ENCODE data around the gene DGKD.
"Not testable (repeated sequence)": the region's sequence is repeated elsewhere in the genome, so short reads cannot be mapped to it uniquely, and the experiment has no call there.

DGKD gene

DNA sequence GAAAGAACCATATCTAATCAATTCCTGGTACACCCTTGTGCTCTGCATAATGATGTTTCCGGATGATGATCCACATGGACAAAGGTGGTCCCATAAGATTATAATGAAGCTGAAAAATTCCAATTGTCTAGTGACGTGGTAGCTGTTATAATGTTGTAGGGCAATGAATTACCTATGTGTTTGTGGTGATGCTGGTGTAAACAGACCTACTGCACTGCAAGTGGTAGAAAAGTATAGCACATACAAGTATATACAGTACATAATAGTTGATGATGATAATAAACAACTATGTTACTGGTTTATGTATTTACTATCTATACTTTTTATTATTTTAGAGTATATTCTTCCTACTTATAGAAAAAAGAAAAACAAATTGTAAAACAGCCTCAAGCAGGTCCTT lies 8.4 kb downstream of the DGKD start:
- no peak for DNase-seq

DNA sequence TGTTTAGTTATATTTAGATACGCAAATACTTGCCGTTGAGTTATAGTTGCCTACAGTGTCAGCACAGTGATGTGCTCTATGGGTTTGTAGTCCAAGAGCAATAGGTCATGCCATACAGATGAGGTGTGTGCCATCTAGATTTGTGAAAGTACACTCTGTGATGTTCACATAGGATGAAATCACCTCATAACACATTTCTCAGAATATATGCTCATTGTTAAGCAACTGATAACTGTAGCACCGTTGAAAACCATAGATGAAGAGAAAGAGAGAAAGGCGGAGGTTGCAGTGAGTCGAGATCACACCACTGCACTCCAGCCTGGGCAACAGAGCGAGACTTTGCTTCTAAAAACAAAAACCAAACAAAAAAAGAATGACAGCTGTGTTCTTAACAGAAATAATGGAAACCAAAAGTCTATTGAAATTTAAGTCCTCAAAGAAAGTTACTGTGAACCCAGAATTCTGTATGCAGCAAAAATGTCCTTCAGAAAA lies 9.5 kb downstream of the DGKD start:
- no peak for DNase-seq

GRCh38 chr2:233365861-233366520 lies 11.7 kb downstream of the DGKD start:
- no peak for DNase-seq

GRCh38 chr2:233367586-233367985 lies 13.3 kb downstream of the DGKD start:
- no peak for DNase-seq

GRCh38 chr2:233368756-233369155 lies 14.5 kb downstream of the DGKD start:
- no peak for DNase-seq

GRCh38 chr2:233369462-233369861 lies 15.2 kb downstream of the DGKD start:
- DNase-seq, result no peak

GRCh38 chr2:233369897-233370685 lies 15.8 kb downstream of the DGKD start:
- DNase-seq, result no peak

DNA sequence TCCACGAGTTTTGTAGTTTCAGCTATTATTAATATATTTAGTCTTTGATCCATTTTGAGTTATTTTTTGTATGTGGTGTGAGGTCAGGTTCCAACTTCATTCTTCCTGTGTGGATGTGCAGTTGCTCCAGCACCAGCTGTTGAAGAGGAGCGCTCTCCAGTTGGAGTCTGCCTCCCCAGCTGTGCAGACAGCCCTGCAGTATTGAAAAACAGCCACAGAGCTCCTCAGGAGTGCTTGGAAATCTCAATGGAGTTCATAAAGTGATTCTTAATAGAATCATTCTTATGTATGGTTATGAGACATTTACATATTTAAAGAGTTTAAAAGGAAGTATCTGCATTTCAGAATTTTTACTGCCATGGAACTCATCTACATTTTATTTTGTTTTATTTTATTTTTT lies 17.3 kb downstream of the DGKD start:
- DNase-seq, result no peak

DNA sequence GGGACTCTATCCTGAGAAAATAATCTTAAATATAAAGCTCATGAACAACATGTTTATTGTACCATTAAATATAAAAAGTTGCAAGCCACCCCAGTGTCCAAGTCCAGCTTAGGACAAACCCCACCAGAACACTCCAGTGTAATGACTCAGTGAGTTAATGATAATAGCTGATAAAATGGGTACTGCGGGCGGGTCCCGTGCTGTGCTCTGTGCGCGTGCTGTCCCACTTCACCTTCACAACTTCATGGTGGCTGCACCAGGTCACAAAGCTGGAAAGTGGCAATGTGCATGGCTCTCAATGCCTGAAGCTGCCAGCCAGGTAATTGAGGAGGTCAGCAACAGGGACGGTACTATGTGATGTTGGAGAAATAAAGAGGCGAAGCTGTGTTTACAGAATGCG lies 18.6 kb downstream of the DGKD start:
- no peak for DNase-seq

GRCh38 chr2:233373316-233373715 lies 19.0 kb downstream of the DGKD start:
- DNase-seq, result no peak

GRCh38 chr2:233374776-233375175 lies 20.5 kb downstream of the DGKD start:
- DNase-seq, result not testable (repeated sequence)

- DNase-seq, result no peak
Observed at GRCh38 chr2:233375490-233376314, 21.4 kb downstream of the DGKD start.

- no peak for DNase-seq
Observed at GRCh38 chr2:233379034-233379433, 24.7 kb downstream of the DGKD start.

- DNase-seq, result no peak
Observed at GRCh38 chr2:233379441-233379840, 25.1 kb downstream of the DGKD start.

DNA sequence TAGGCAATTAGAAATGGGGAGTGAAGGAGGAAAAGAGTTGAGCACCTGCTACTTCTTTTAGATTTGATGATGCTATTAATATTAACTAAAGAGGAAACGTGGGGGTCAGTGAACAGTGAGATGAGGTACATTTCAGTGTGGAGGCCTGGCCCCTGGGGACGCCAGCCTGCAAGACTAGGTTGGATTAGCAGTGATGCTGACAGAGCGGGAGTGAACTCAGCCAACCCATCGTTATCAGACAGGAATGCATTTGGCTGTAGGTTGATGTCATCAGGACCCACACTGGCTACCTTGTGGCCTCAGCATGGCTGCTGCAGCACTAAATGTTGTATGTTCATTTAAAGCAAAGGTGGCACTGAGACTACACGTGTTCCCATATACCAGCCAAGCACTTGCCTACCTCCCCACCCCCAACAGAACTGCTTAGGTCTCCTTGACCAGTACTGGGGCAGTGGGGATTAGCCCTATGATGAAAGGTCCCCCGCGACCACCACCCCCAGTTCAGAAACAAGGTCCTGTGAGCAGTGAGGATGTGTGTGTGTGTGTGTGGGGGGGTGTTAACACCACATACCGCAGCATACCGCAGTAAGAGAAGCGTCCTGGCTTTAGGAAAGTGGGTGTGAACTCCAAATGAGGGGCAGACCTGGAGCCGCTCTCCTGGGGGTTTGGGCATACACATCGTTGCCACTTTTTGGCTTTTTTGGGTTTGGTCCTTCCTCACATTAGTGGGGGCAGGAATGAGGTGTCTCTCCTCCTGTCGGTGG lies 26.0 kb downstream of the DGKD start:
- no peak for DNase-seq

GRCh38 chr2:233380995-233381637 lies 26.8 kb downstream of the DGKD start:
- no peak for DNase-seq

- DNase-seq, result no peak
Observed at GRCh38 chr2:233381638-233381995, 27.3 kb downstream of the DGKD start.

GRCh38 chr2:233384015-233384414 lies 29.7 kb downstream of the DGKD start:
- DNase-seq, result no peak

GRCh38 chr2:233384811-233385488 lies 30.7 kb downstream of the DGKD start:
- no peak for DNase-seq

GRCh38 chr2:233385489-233386044 lies 31.3 kb downstream of the DGKD start:
- DNase-seq, result peak; percentile 39

DNA sequence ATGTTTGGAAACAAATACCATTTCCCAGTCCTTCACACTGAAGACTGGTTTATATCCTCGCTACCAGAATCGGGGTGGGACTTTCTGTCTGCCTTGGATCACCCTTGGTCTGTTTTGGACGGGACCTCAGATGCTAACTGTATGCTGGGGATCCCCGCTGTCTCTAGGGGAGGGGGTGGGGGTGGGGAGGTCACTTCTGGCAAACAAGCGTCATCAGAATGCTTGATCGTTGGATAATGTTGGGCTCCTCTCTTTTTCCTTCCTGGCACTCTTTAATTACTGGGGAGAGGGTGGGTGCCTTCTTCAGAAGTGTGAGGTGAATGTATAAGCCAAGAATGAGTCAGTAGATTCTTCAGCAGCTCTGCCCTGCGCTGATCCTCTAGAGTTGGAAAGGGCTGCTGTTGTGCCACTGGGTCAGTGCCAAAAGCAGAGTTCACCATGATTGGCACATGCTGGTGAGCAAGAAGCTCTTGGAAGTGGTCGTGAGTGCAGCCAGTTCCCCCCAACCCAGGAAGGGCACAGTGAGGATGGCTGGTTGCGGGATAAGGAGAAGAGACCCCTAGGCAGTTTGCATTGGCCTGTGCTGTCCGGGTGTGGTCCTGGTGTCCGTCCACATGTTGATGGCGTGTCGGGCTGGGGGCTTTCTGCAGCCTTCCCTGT lies 32.2 kb downstream of the DGKD start:
- no peak for DNase-seq
